SU-DHL-6 (cell line): ENCODE measurements around the gene ARL8B.

Source experiments
- H2AFZ ChIP-seq: fragments of 200-600 bp; sonication (generic); 2 replicates; pipeline ENCODE4 v1.6.1; 2014; ENCODE audit warnings: low read depth, mild to moderate bottlenecking, moderate library complexity, mixed read lengths, antibody characterized with exemption, low read length; ENCODE audit not compliant: severe bottlenecking
- H3F3A ChIP-seq: fragments of 200-600 bp; shearing (Covaris generic); 2 replicates; pipeline ENCODE4 v1.6.0; 2016; ENCODE audit warnings: antibody characterized with exemption, mild to moderate bottlenecking; ENCODE audit not compliant: insufficient read depth
- H3K27ac ChIP-seq: fragments of 200-600 bp; sonication (generic); 2 replicates; pipeline ENCODE4 v1.5.1; 2016; ENCODE audit warnings: low read depth, mild to moderate bottlenecking, low read length, moderate library complexity, mixed read lengths
- H3K27me3 ChIP-seq: fragments of 200-600 bp; sonication (generic), shearing (Covaris generic); 2 replicates; pipeline ENCODE4 v1.6.0; 2014; ENCODE audit warnings: mild to moderate bottlenecking, low read length
- H3K36me3 ChIP-seq: fragments of 200-600 bp; sonication (generic); 2 replicates; pipeline ENCODE4 v1.6.1; 2014; ENCODE audit warnings: mild to moderate bottlenecking, low read length, mixed read lengths
- H3K4me2 ChIP-seq: fragments of 300-600, 200-600 bp; shearing (Covaris generic), sonication (generic); 2 replicates; pipeline ENCODE4 v1.6.0; 2014; ENCODE audit warnings: low read length, low read depth, mild to moderate bottlenecking; ENCODE audit not compliant: poor library complexity, severe bottlenecking
- H3K4me3 ChIP-seq: fragments of 200-600 bp; sonication (generic); 2 replicates; pipeline ENCODE4 v1.5.1; 2014; ENCODE audit warnings: antibody characterized with exemption, low read length, mild to moderate bottlenecking, mixed read lengths; ENCODE audit not compliant: insufficient read depth, poor library complexity, severe bottlenecking
- H3K79me2 ChIP-seq: fragments of 200-600 bp; sonication (generic); 2 replicates; pipeline ENCODE4 v1.6.1; 2014; ENCODE audit warnings: mild to moderate bottlenecking, low read length, moderate library complexity; ENCODE audit not compliant: insufficient read depth
- H3K9ac ChIP-seq: fragments of 200-600 bp; sonication (generic); 2 replicates; pipeline ENCODE4 v1.7.0; 2014; ENCODE audit warnings: mild to moderate bottlenecking, low read length
- H3K9me2 ChIP-seq: fragments of 200-600 bp; sonication (generic); replicated peaks from 2 replicates; pipeline ENCODE4 v1.6.1; 2014; ENCODE audit warnings: low read length; ENCODE audit not compliant: insufficient read depth
- H3K9me3 ChIP-seq: fragments of 200-600 bp; sonication (generic); 2 replicates; pipeline ENCODE4 v1.6.1; 2014; ENCODE audit warnings: low read length, mixed read lengths; ENCODE audit not compliant: insufficient read depth
- H4K20me1 ChIP-seq: fragments of 200-600 bp; sonication (generic); 2 replicates; pipeline ENCODE4 v1.6.1; 2014; ENCODE audit warnings: low read depth, mild to moderate bottlenecking, antibody characterized with exemption, low read length, moderate library complexity, mixed read lengths
- EZH2phosphoT487 ChIP-seq: fragments of 200-600 bp; sonication (generic), shearing (Covaris generic); conservative IDR thresholded peaks from 2 replicates; pipeline ENCODE4 v1.6.1; 2018; ENCODE audit warnings: mild to moderate bottlenecking, antibody characterized with exemption, low read length, moderate library complexity, mixed read lengths
- TF ChIP-seq, protein P1 (sequence below): fragments of 200-600 bp; sonication (generic); IDR thresholded peaks from one replicate; pipeline ENCODE4 v1.5.1; 2017; ENCODE audit warnings: antibody characterized with exemption, mild to moderate bottlenecking, low read length, moderate library complexity; ENCODE audit not compliant: insufficient read depth, poor library complexity, severe bottlenecking

The ARL8B gene

DNA sequence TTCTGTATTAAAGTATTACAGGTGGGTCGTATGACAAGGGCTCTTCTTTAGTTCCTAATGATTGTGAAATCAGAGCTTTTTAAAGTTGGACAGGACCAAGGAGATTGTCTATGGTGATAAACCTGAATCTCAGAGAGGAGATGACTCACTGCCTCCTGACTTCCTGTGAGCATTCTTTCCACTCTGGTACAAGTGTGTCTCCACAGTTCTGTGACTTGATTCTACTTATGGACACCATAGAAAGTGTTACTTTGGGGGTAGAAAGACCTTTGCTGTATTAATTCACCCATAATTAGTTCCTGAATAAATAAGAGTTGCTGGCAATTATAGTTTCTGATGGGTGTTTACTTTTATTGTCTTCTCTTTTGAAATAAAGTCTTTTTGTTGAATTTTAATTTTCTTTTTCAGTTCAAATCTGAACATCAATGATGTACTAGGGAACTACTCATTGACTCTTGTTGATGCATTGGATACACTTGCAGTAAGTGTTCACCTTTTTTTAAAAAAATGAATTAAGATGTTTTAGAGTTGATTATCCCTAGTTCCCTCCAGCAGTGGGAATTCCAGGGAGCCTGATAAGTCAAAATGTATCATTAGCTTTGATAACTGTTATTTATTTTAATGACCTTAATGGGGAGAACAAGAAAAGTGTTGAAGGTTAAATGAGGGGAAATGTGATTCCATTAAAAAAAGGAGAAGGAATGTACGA is 72.9 kb downstream of the ARL8B start:
- Histone ChIP-seq H3K27me3 (no peaks in the 10 kb centered on the region), H3K4me3 (no peak overlapping the region), H4K20me1 (peaks cover 21% of the 10 kb centered on the region), H3K9ac (no peak overlapping the region), H2AFZ (no peak overlapping the region), H3K9me3 (no peaks in the 10 kb centered on the region), H3K27ac (peak overlapping the region; percentile 95), H3K4me2 (peak overlapping the region; percentile 62), H3K36me3 (peaks cover 37% of the 10 kb centered on the region), H3K9me2 (no peaks in the 10 kb centered on the region), H3F3A (peaks cover 69% of the 10 kb centered on the region), H3K79me2 (peaks cover 98% of the 10 kb centered on the region)
- TF ChIP-seq EZH2phosphoT487: no peak
- TF ChIP-seq, protein P1, sequence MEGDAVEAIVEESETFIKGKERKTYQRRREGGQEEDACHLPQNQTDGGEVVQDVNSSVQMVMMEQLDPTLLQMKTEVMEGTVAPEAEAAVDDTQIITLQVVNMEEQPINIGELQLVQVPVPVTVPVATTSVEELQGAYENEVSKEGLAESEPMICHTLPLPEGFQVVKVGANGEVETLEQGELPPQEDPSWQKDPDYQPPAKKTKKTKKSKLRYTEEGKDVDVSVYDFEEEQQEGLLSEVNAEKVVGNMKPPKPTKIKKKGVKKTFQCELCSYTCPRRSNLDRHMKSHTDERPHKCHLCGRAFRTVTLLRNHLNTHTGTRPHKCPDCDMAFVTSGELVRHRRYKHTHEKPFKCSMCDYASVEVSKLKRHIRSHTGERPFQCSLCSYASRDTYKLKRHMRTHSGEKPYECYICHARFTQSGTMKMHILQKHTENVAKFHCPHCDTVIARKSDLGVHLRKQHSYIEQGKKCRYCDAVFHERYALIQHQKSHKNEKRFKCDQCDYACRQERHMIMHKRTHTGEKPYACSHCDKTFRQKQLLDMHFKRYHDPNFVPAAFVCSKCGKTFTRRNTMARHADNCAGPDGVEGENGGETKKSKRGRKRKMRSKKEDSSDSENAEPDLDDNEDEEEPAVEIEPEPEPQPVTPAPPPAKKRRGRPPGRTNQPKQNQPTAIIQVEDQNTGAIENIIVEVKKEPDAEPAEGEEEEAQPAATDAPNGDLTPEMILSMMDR: no peak

- H4K20me1 ChIP-seq: peaks cover 15% of the 10 kb centered on the region
These were observed 73.5 kb downstream of the ARL8B start for GRCh38 chr3:5195605-5196004.

DNA sequence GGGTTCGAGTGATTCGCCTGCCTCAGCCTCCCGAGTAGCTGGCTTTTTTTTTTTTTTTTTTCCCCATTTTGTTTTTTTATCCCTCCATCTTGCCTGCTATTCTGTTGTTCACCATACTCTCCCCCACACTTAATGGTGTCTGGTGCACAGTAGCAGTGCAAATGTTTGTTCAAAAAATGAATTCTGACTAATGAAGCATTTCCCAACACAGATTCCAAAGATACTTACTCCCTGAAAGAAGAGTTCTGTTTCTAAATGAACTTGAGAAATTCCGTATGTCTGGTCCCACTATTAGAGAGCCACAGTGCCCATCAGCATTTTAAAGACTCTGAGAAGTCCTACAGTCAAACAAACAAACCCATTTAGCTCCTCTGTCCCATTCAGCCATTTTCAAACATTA is 74.9 kb downstream of the ARL8B start:
- peaks cover 48% of the 10 kb centered on the region for H3K36me3 ChIP-seq
- TF ChIP-seq, protein P1: no peak
- TF ChIP-seq EZH2phosphoT487: no peak
- H3F3A ChIP-seq: peaks cover 64% of the 10 kb centered on the region
- peaks cover 10% of the 10 kb centered on the region for H4K20me1 ChIP-seq
- H2AFZ ChIP-seq: no peak overlapping the region
- no peaks in the 10 kb centered on the region for H3K9me3 ChIP-seq
- H3K27me3 ChIP-seq: no peaks in the 10 kb centered on the region
- peak overlapping the region; percentile 62 for H3K4me2 ChIP-seq
- peak overlapping the region; percentile 95 for H3K27ac ChIP-seq
- H3K79me2 ChIP-seq: peaks cover 98% of the 10 kb centered on the region
- no peak overlapping the region for H3K4me3 ChIP-seq
- peak overlapping the region; percentile 35 for H3K9ac ChIP-seq
- H3K9me2 ChIP-seq: no peaks in the 10 kb centered on the region

More at GRCh38 chr3:5195605-5196004, 73.5 kb downstream of the ARL8B start:
- peak overlapping the region; percentile 62 for H3K4me2 ChIP-seq
- H2AFZ ChIP-seq: no peak overlapping the region
- peaks cover 37% of the 10 kb centered on the region for H3K36me3 ChIP-seq
- no peak overlapping the region for H3K9ac ChIP-seq
- H3K79me2 ChIP-seq: peaks cover 98% of the 10 kb centered on the region
- no peak overlapping the region for H3K4me3 ChIP-seq
- no peaks in the 10 kb centered on the region for H3K9me2 ChIP-seq
- no peak for TF ChIP-seq EZH2phosphoT487
- TF ChIP-seq, protein P1: no peak
- no peaks in the 10 kb centered on the region for H3K27me3 ChIP-seq
- H3K27ac ChIP-seq: peak overlapping the region; percentile 95
- no peaks in the 10 kb centered on the region for H3K9me3 ChIP-seq
- H3F3A ChIP-seq: peaks cover 74% of the 10 kb centered on the region
